Measurements from ENCODE around the gene SNORC.

Gene SNORC

DNA sequence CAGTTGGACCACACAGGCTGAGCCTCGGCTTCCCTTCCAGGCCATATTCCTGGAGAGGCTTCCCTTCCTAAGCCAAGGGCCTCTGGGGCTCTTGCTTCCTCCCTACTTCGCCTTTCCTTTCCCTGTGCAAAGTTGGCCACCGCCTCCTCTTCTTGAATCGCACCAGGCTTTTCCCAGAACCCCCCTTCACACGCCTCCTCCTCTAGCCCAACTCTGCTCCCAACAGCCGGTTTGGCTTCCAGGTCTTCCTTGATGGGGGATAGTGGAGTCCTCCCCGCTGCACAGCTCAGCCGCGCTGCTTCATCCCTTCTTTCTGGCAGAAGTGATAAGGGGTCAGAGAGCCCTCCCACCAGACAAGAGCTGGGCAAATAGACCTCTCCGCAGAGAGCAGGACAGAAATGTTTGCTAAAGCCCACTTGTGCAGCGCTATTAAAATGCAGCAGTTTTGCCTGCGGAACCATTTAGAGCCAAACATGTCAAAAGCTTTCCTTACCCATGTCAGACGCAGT, 56.4 kb downstream of the SNORC start:
- DNase-seq (ENCODE audit: low read depth, low spot score), result no peak

GRCh38 chr2:232927032-232927792, 57.1 kb downstream of the SNORC start:
- Histone ChIP-seq H3K9me3 (ENCODE audit: low read depth, low read length) (no peaks in the 10 kb centered on the region), H3K27ac (no peak overlapping the region), H3K36me3 (ENCODE audit: insufficient read depth, low read length) (peaks cover 16% of the 10 kb centered on the region), H3K9ac (ENCODE audit: insufficient read length) (peak overlapping the region; percentile 32), H3K4me3 (peak overlapping the region; percentile 80)
- TF ChIP-seq FOXP2 (optimal IDR thresholded peaks at IDR 0.05; ENCODE audit: control extremely low read depth, extremely low read length, insufficient read depth) (no peak), POLR2AphosphoS5 (IDR thresholded peaks at IDR 0.05; ENCODE audit: borderline replicate concordance, low read depth, low read length) (no peak), EZH2 (IDR thresholded peaks at IDR 0.05) (no peak)
- DNase-seq (ENCODE audit: low read depth, low spot score), result no peak

More for the DNA sequence above, 56.4 kb downstream of the SNORC start:
- no peak for TF ChIP-seq POLR2AphosphoS5 (IDR thresholded peaks at IDR 0.05; ENCODE audit: borderline replicate concordance, low read depth, low read length)
- TF ChIP-seq FOXP2 (optimal IDR thresholded peaks at IDR 0.05; ENCODE audit: control extremely low read depth, extremely low read length, insufficient read depth), result no peak
- no peak for TF ChIP-seq EZH2 (IDR thresholded peaks at IDR 0.05)
- Histone ChIP-seq H3K9ac (ENCODE audit: insufficient read length) (no peak overlapping the region), H3K9me3 (ENCODE audit: low read depth, low read length) (no peaks in the 10 kb centered on the region), H3K36me3 (ENCODE audit: insufficient read depth, low read length) (peaks cover 17% of the 10 kb centered on the region), H3K27ac (no peak overlapping the region), H3K4me3 (peak overlapping the region; percentile 80)

GRCh38 chr2:232927793-232928550, 57.9 kb downstream of the SNORC start:
- peaks cover 13% of the 10 kb centered on the region for H3K36me3 ChIP-seq (ENCODE audit: insufficient read depth, low read length)
- TF ChIP-seq EZH2 (IDR thresholded peaks at IDR 0.05), result no peak
- no peak for TF ChIP-seq FOXP2 (optimal IDR thresholded peaks at IDR 0.05; ENCODE audit: control extremely low read depth, extremely low read length, insufficient read depth)
- no peak for TF ChIP-seq POLR2AphosphoS5 (IDR thresholded peaks at IDR 0.05; ENCODE audit: borderline replicate concordance, low read depth, low read length)
- H3K9me3 ChIP-seq (ENCODE audit: low read depth, low read length), result no peaks in the 10 kb centered on the region
- no peak for DNase-seq (ENCODE audit: low read depth, low spot score)
- H3K4me3 ChIP-seq, result peak overlapping the region; percentile 80
- H3K9ac ChIP-seq (ENCODE audit: insufficient read length), result peak overlapping the region; percentile 32
- no peak overlapping the region for H3K27ac ChIP-seq
